Stimulated activated CD8-positive, alpha-beta memory T cell treated with anti-CD3 and anti-CD28 coated beads, Interleukin-4, amount 100 ng/mL, for 24 hours (primary cell): ENCODE data around the gene HIPK4.
"Not testable (repeated sequence)": the region's sequence is repeated elsewhere in the genome, so short reads cannot be mapped to it uniquely, and the experiment has no call there.

Experiments used
- DNase-seq: peaks from one replicate; pipeline ENCODE4 v3.0.0-alpha.2; 2020; ENCODE audit warnings: low read depth

Gene HIPK4

GRCh38 chr19:40390084-40390742 is at the start of gene HIPK4:
HIPK4 (minus strand) TSS chr19:40390181; CDS start chr19:40389902, 279 bp downstream.
- DNase-seq, result no peak

- no peak for DNase-seq
Measured at GRCh38 chr19:40438284-40438683, 48.3 kb upstream of the HIPK4 start.

- peak; percentile 18 for DNase-seq
Measured at GRCh38 chr19:40433391-40434216, 43.6 kb upstream of the HIPK4 start.

GRCh38 chr19:40432760-40433159 is 42.8 kb upstream of the HIPK4 start:
- DNase-seq, result not testable (repeated sequence)

- DNase-seq, result no peak
Measured at GRCh38 chr19:40431698-40432097, 41.7 kb upstream of the HIPK4 start.

- not testable (repeated sequence) for DNase-seq
Measured at GRCh38 chr19:40430242-40430641, 40.3 kb upstream of the HIPK4 start.

- DNase-seq, result not testable (repeated sequence)
Measured at GRCh38 chr19:40428197-40428596, 38.2 kb upstream of the HIPK4 start.

- DNase-seq, result peak; percentile 100
Measured at GRCh38 chr19:40425450-40426287, 35.7 kb upstream of the HIPK4 start, which contains the start of gene SERTAD1. SERTAD1 (minus strand) TSS chr19:40425992; CDS start chr19:40423546, 2,446 bp downstream.

GRCh38 chr19:40424637-40425449 is 34.9 kb upstream of the HIPK4 start:
- no peak for DNase-seq

GRCh38 chr19:40423938-40424337 is 34.0 kb upstream of the HIPK4 start:
- no peak for DNase-seq

GRCh38 chr19:40422748-40423566 is 33.0 kb upstream of the HIPK4 start:
- no peak for DNase-seq

GRCh38 chr19:40421993-40422747 is 32.2 kb upstream of the HIPK4 start:
- DNase-seq, result no peak

GRCh38 chr19:40420766-40421765 is 31.1 kb upstream of the HIPK4 start:
- peak; percentile 64 for DNase-seq

GRCh38 chr19:40420451-40420765 is 30.4 kb upstream of the HIPK4 start:
- DNase-seq, result no peak

GRCh38 chr19:40419780-40420179 is 29.8 kb upstream of the HIPK4 start:
- no peak for DNase-seq

- no peak for DNase-seq
Measured at GRCh38 chr19:40419066-40419612, 29.2 kb upstream of the HIPK4 start.

GRCh38 chr19:40418040-40418439 is 28.1 kb upstream of the HIPK4 start:
- DNase-seq, result no peak

GRCh38 chr19:40417643-40417981 is 27.6 kb upstream of the HIPK4 start:
- no peak for DNase-seq
